IMR-90 (cell line): ENCODE results near the gene SARDH. TPM values are rescaled to one million over a fixed set of nuclear protein-coding genes. Genes with fewer than 3 reads are reported as not detected.

Experiments
- ATAC-seq: fragments of 200-7000 bp; cut with Tn5 transposase; 2 replicates; pipeline ENCODE4 v1.9.1; 2020; ENCODE audit warnings: low read depth, mild to moderate bottlenecking, moderate library complexity
- BruUV-seq: library from RNA; stranded (reverse); fragments of 400-500 nt; replicated peaks from 2 replicates; lab custom pipeline; 2021; lab: Mats Ljungman, UMichigan
- CTCF ChIA-PET: fragments of 300-600 bp; formaldehyde crosslinking; extraction: SDS; loops from one replicate; lab custom pipeline; 2021; ENCODE audit warnings: antibody characterized with exemption; lab: Yijun Ruan, JAX
- POLR2A ChIA-PET: fragments of 300-600 bp; sonication (Branson Sonifier 250); formaldehyde crosslinking; loops from one replicate; lab custom pipeline; 2022; ENCODE audit warnings: antibody characterized with exemption; ENCODE audit not compliant: unreplicated experiment; lab: Charles Lee
- DNase-seq: peaks from one replicate; pipeline ENCODE4 v3.0.0; 2013
- H2AFZ ChIP-seq: replicated peaks from 2 replicates; pipeline ENCODE3; 2013; ENCODE audit warnings: low read length, mild to moderate bottlenecking; ENCODE audit not compliant: poor library complexity
- H2AK5ac ChIP-seq: 2 replicates; pipeline ENCODE4 v1.6.1; 2013; ENCODE audit warnings: low read depth, low read length, inconsistent platforms
- H2AK9ac ChIP-seq: replicated peaks from 2 replicates; pipeline ENCODE3; 2013; ENCODE audit warnings: mild to moderate bottlenecking, low read depth, low read length, moderate library complexity; ENCODE audit not compliant: poor library complexity
- H2BK120ac ChIP-seq: 2 replicates; pipeline ENCODE4 v1.6.1; 2013; ENCODE audit warnings: low read depth, low read length, inconsistent platforms
- H2BK15ac ChIP-seq: 3 replicates; pipeline ENCODE4 v1.6.1; 2013; ENCODE audit warnings: low read depth, low read length, inconsistent platforms
- H2BK20ac ChIP-seq: 2 replicates; pipeline ENCODE4 v1.6.1; 2013; ENCODE audit warnings: low read depth, mild to moderate bottlenecking, inconsistent platforms, low read length, moderate library complexity
- H2BK5ac ChIP-seq: 2 replicates; pipeline ENCODE4 v1.6.1; 2013; ENCODE audit warnings: mild to moderate bottlenecking, low read depth, low read length, inconsistent platforms; ENCODE audit not compliant: poor library complexity, severe bottlenecking
- H3K14ac ChIP-seq: replicated peaks from 2 replicates; pipeline ENCODE4 v1.6.1; 2013; ENCODE audit warnings: low read depth, low read length, inconsistent platforms
- H3K18ac ChIP-seq: 2 replicates; pipeline ENCODE4 v1.6.1; 2013; ENCODE audit warnings: low read depth, low read length, control low read depth
- H3K23ac ChIP-seq: 2 replicates; pipeline ENCODE4 v1.6.1; 2013; ENCODE audit warnings: low read depth, low read length, inconsistent platforms
- H3K27ac ChIP-seq: 2 replicates; pipeline ENCODE4 v1.5.1; 2013; ENCODE audit warnings: mild to moderate bottlenecking, control low read depth, low read length; ENCODE audit not compliant: insufficient read depth
- H3K27me3 ChIP-seq: 2 replicates; pipeline ENCODE4 v1.6.1; 2013; ENCODE audit warnings: low read length; ENCODE audit not compliant: control insufficient read depth, insufficient read depth
- H3K36me3 ChIP-seq: 2 replicates; pipeline ENCODE4 v1.6.1; 2013; ENCODE audit warnings: low read length, mixed read lengths; ENCODE audit not compliant: control insufficient read depth, insufficient read depth
- H3K4ac ChIP-seq: 2 replicates; pipeline ENCODE4 v1.6.1; 2013; ENCODE audit warnings: low read depth, low read length, inconsistent platforms
- H3K4me1 ChIP-seq: 2 replicates; pipeline ENCODE4 v1.6.1; 2013; ENCODE audit warnings: low read length, mixed read lengths; ENCODE audit not compliant: control insufficient read depth, insufficient read depth
- H3K4me2 ChIP-seq: 2 replicates; pipeline ENCODE4 v1.6.1; 2013; ENCODE audit warnings: low read depth, mild to moderate bottlenecking, control low read depth, low read length, moderate library complexity
- H3K4me3 ChIP-seq: 2 replicates; pipeline ENCODE4 v1.5.1; 2013; ENCODE audit warnings: low read depth, mild to moderate bottlenecking, control low read depth, low read length, moderate library complexity; ENCODE audit not compliant: insufficient read depth
- H3K56ac ChIP-seq: 2 replicates; pipeline ENCODE4 v1.6.1; 2013; ENCODE audit warnings: low read length, inconsistent platforms; ENCODE audit not compliant: insufficient read depth; ENCODE audit errors: extremely low read depth
- H3K79me1 ChIP-seq, 2 experiments: 2 replicates each; pipeline ENCODE4 v1.6.1; 2013; ENCODE audit warnings: low read length in 2 of 2, inconsistent platforms in 1 of 2, low read depth in 1 of 2
- H3K9ac ChIP-seq: 2 replicates; pipeline ENCODE4 v1.6.1; 2013; ENCODE audit warnings: low read depth, low read length, control low read depth
- H3K9me1 ChIP-seq: 2 replicates; pipeline ENCODE4 v1.6.1; 2013; ENCODE audit warnings: low read length, inconsistent platforms; ENCODE audit not compliant: insufficient read depth
- H3K9me3 ChIP-seq: 2 replicates; pipeline ENCODE4 v1.6.1; 2013; ENCODE audit warnings: low read length; ENCODE audit not compliant: control insufficient read depth, insufficient read depth
- H4K20me1 ChIP-seq: 2 replicates; pipeline ENCODE4 v1.6.1; 2013; ENCODE audit warnings: low read length, inconsistent platforms; ENCODE audit not compliant: insufficient read depth
- H4K5ac ChIP-seq: 2 replicates; pipeline ENCODE4 v1.6.1; 2013; ENCODE audit warnings: mild to moderate bottlenecking, low read depth, low read length, control low read depth
- H4K8ac ChIP-seq, 2 experiments: 2 replicates each; pipeline ENCODE4 v1.6.1; 2013; ENCODE audit warnings: low read depth in 2 of 2, low read length in 2 of 2, control low read depth in 1 of 2, inconsistent platforms in 1 of 2
- H4K91ac ChIP-seq: 2 replicates; pipeline ENCODE4 v1.6.1; 2013; ENCODE audit warnings: low read depth, low read length, inconsistent platforms; ENCODE audit not compliant: insufficient read depth
- CEBPB ChIP-seq: IDR thresholded peaks from 2 replicates; pipeline ENCODE4 v1.6.1; 2012; ENCODE audit warnings: low read depth, low read length, improper control_type of control experiment
- CHD1 ChIP-seq: IDR thresholded peaks from 2 replicates; pipeline ENCODE4 v1.6.1; 2012; ENCODE audit warnings: low read depth, low read length, improper control_type of control experiment
- FOS ChIP-seq: fragments of 150-350 bp; IDR thresholded peaks from 2 replicates; pipeline ENCODE4 v1.6.1; 2016; ENCODE audit warnings: low read depth, low read length
- MAFK ChIP-seq: IDR thresholded peaks from 2 replicates; pipeline ENCODE4 v1.6.1; 2012; ENCODE audit warnings: low read depth, low read length, improper control_type of control experiment
- MAZ ChIP-seq: IDR thresholded peaks from 2 replicates; pipeline ENCODE4 v1.6.1; 2012; ENCODE audit warnings: low read depth, mild to moderate bottlenecking, low read length, improper control_type of control experiment, moderate library complexity, borderline replicate concordance
- MXI1 ChIP-seq: IDR thresholded peaks from 2 replicates; pipeline ENCODE4 v1.6.1; 2012; ENCODE audit warnings: low read depth, mild to moderate bottlenecking, low read length, moderate library complexity, borderline replicate concordance
- NFE2L2 ChIP-seq: fragments of 150-350 bp; IDR thresholded peaks from 2 replicates; pipeline ENCODE4 v1.6.1; 2016; ENCODE audit warnings: low read depth, mild to moderate bottlenecking, low read length
- POLR2A ChIP-seq: IDR thresholded peaks from 2 replicates; pipeline ENCODE4 v1.6.1; 2012; ENCODE audit warnings: mild to moderate bottlenecking, low read depth, low read length
- RAD21 ChIP-seq: IDR thresholded peaks from 2 replicates; pipeline ENCODE4 v1.6.1; 2012; ENCODE audit warnings: low read length, improper control_type of control experiment
- RCOR1 ChIP-seq: IDR thresholded peaks from 2 replicates; pipeline ENCODE4 v1.6.1; 2012; ENCODE audit warnings: mild to moderate bottlenecking, low read length, improper control_type of control experiment; ENCODE audit not compliant: insufficient replicate concordance
- RFX5 ChIP-seq: IDR thresholded peaks from 2 replicates; pipeline ENCODE4 v1.8.0; 2012; ENCODE audit warnings: low read depth, mild to moderate bottlenecking, low read length, moderate library complexity
- SMC3 ChIP-seq: fragments of 150-350 bp; IDR thresholded peaks from 2 replicates; pipeline ENCODE4 v1.6.1; 2016; ENCODE audit warnings: low read depth, mild to moderate bottlenecking, antibody characterized with exemption, low read length, moderate library complexity
- WGBS, 2 experiments: methylation state at CpG; one replicate each; pipeline versions ENCODE4 v1.1.5 to v1.1.7; 2013; ENCODE audit warnings: missing lambda C conversion rate in 2 of 2; ENCODE audit not compliant: insufficient read length in 1 of 2; ENCODE audit errors: extremely low coverage in 2 of 2; 5-methylcytosine and 5-hydroxymethylcytosine counted together
- dilution Hi-C: fragments of 300-500 bp; cut with HindIII; formaldehyde crosslinking; loops from one replicate; pipeline ENCODE4 v1.14.3; 2018; ENCODE audit warnings: low sequenced_read_pairs; ENCODE audit not compliant: unreplicated experiment
- in situ Hi-C: fragments of 300-500 bp; cut with MboI; formaldehyde crosslinking; loops from 3 replicates; pipeline ENCODE4 v1.14.3; 2019; ENCODE audit warnings: low sequenced_read_pairs, inconsistent platforms, mixed read lengths
- intact Hi-C: fragments of 100-400 bp; cut with micrococcal nuclease; formaldehyde crosslinking; loops from 2 replicates; pipeline ENCODE4 v1.10.0; 2022
- polyA plus RNA-seq, 3 experiments: library from polyadenylated mRNA; depleted of rRNA; stranded (reverse); fragments of >200 nt; gene quantifications; 2 replicates each; pipeline ENCODE4 v1.2.3, GENCODE V29; 2012; ENCODE audit warnings: low replicate concordance in 1 of 3
- total RNA-seq: library from RNA; depleted of rRNA; stranded (reverse); fragments of >200 nt; gene quantifications from 2 replicates; pipeline ENCODE4 v1.2.3, GENCODE V29; 2012
- TF ChIP-seq, protein P1 (sequence below): fragments of 150-350 bp; IDR thresholded peaks from 2 replicates; pipeline ENCODE4 v1.6.1; 2017; ENCODE audit warnings: mild to moderate bottlenecking, antibody characterized with exemption, low read length, low read depth
- TF ChIP-seq, protein P2 (sequence below): fragments of 150-350 bp; IDR thresholded peaks from 2 replicates; pipeline ENCODE4 v1.6.1; 2016; ENCODE audit warnings: low read depth, mild to moderate bottlenecking, low read length, moderate library complexity, borderline replicate concordance
- TF ChIP-seq, protein P3 (sequence below): conservative IDR thresholded peaks from 2 replicates; pipeline ENCODE4 v1.5.1; 2012; ENCODE audit warnings: mild to moderate bottlenecking, low read depth, low read length, improper control_type of control experiment

Gene SARDH
- total and polyA plus RNA-seq, 2 of the 4 experiments (the other 2 are of a cell fraction): 5.0 to 7.5 TPM

DNA sequence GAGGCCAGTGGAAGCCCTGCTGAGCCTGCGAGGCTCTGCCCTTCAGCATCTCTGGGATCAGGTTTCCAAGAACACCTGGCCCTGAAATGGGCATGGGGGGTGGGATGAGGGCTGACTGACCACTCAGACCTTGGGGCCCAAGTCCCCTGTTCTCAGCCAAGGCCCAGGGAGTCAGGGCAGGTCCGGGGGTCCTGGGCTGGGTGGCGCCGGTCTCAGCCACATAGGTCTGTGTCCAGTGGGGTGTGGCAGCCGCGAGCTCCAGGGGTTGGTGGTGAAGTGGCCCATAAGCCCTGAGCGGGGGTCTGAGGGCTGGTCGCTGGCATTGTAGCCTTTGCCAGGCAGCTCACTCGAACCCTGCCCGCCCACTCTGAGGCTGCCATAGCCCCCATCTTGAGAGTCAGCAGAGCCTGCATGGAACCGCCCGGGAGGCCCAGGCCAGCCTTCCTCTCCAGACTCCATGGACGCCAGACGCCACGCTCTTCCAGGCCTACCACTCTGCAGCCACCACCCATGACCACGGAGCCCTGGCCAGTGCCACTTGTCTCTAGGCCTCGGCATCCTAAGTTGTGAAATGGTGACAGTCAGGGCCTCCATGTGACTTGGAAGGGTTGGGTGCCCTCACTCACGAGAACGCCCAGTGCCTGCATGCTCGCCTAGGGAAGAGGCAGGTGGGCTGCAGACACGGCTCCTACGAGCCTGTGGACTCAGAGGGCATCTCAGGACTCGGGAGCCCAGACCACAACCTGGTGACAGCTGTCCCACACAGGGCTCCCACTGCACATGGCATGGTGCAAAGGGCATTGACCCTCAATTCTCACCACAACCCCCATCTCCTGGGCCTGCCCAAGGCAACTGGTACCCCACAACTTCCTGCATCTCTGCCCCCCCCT, 108.7 kb downstream of the SARDH start:
- H4K8ac ChIP-seq: no peak overlapping the region
- H3K9me3 ChIP-seq: peaks cover 6% of the 10 kb centered on the region
- H3K9ac ChIP-seq: no peak overlapping the region
- peaks cover 28% of the 10 kb centered on the region; the same call in 1 of the 2 replicates for H3K27me3 ChIP-seq
- H3K27ac ChIP-seq: no peak overlapping the region
- ChIA-PET POLR2A (no interaction called here), CTCF (no interaction called here)
- H3K4me3 ChIP-seq: no peak overlapping the region
- H3K4ac ChIP-seq: no peak overlapping the region
- H3K23ac ChIP-seq: no peak overlapping the region
- no peak overlapping the region for H2BK5ac ChIP-seq
- H3K18ac ChIP-seq: no peak overlapping the region
- H3K36me3 ChIP-seq: no peaks in the 10 kb centered on the region
- intact Hi-C loops: no loop called here
- no peaks in the 10 kb centered on the region for H3K9me1 ChIP-seq
- DNase-seq (no peak), ATAC-seq (no peak)
- H3K4me2 ChIP-seq: no peak overlapping the region
- H2AFZ ChIP-seq: no peak overlapping the region
- H3K4me1 ChIP-seq: no peaks in the 10 kb centered on the region
- H4K20me1 ChIP-seq: no peaks in the 10 kb centered on the region
- in situ Hi-C loops: no loop called here
- WGBS, 2 experiments: 57% methylated on average over 10 of the region's 23 CpGs; no CpG with 5 or more reads in 1 of the 2 experiments
- H2AK5ac ChIP-seq: no peak overlapping the region
- H4K5ac ChIP-seq: no peak overlapping the region
- BruUV-seq: no TSS peak
- dilution Hi-C loops: no loop called here
- H2BK120ac ChIP-seq: no peak overlapping the region
- no peaks in the 10 kb centered on the region for H3K79me1 ChIP-seq
- no peak overlapping the region for H3K14ac ChIP-seq
- H2AK9ac ChIP-seq: no peak overlapping the region
- H3K56ac ChIP-seq: no peak overlapping the region
- no peak overlapping the region for H4K91ac ChIP-seq
- H2BK20ac ChIP-seq: no peak overlapping the region
- no peak overlapping the region for H2BK15ac ChIP-seq
- TF ChIP-seq MXI1 (no peak), SMC3 (no peak), RFX5 (no peak), POLR2A (no peak), CEBPB (no peak), CHD1 (no peak), RAD21 (no peak), MAFK (no peak), FOS (no peak), MAZ (no peak), RCOR1 (no peak), NFE2L2 (no peak)
- TF ChIP-seq, protein P1, sequence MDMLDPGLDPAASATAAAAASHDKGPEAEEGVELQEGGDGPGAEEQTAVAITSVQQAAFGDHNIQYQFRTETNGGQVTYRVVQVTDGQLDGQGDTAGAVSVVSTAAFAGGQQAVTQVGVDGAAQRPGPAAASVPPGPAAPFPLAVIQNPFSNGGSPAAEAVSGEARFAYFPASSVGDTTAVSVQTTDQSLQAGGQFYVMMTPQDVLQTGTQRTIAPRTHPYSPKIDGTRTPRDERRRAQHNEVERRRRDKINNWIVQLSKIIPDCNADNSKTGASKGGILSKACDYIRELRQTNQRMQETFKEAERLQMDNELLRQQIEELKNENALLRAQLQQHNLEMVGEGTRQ: no peak
- TF ChIP-seq, protein P2, sequence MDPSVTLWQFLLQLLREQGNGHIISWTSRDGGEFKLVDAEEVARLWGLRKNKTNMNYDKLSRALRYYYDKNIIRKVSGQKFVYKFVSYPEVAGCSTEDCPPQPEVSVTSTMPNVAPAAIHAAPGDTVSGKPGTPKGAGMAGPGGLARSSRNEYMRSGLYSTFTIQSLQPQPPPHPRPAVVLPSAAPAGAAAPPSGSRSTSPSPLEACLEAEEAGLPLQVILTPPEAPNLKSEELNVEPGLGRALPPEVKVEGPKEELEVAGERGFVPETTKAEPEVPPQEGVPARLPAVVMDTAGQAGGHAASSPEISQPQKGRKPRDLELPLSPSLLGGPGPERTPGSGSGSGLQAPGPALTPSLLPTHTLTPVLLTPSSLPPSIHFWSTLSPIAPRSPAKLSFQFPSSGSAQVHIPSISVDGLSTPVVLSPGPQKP: no peak
- TF ChIP-seq, protein P3, sequence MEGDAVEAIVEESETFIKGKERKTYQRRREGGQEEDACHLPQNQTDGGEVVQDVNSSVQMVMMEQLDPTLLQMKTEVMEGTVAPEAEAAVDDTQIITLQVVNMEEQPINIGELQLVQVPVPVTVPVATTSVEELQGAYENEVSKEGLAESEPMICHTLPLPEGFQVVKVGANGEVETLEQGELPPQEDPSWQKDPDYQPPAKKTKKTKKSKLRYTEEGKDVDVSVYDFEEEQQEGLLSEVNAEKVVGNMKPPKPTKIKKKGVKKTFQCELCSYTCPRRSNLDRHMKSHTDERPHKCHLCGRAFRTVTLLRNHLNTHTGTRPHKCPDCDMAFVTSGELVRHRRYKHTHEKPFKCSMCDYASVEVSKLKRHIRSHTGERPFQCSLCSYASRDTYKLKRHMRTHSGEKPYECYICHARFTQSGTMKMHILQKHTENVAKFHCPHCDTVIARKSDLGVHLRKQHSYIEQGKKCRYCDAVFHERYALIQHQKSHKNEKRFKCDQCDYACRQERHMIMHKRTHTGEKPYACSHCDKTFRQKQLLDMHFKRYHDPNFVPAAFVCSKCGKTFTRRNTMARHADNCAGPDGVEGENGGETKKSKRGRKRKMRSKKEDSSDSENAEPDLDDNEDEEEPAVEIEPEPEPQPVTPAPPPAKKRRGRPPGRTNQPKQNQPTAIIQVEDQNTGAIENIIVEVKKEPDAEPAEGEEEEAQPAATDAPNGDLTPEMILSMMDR: no peak
